ENCODE results near the gene KCNAB3. TPM values are rescaled to one million over a fixed set of nuclear protein-coding genes. Genes with fewer than 3 reads are reported as not detected.

The KCNAB3 gene
- total RNA-seq: not detected

DNA sequence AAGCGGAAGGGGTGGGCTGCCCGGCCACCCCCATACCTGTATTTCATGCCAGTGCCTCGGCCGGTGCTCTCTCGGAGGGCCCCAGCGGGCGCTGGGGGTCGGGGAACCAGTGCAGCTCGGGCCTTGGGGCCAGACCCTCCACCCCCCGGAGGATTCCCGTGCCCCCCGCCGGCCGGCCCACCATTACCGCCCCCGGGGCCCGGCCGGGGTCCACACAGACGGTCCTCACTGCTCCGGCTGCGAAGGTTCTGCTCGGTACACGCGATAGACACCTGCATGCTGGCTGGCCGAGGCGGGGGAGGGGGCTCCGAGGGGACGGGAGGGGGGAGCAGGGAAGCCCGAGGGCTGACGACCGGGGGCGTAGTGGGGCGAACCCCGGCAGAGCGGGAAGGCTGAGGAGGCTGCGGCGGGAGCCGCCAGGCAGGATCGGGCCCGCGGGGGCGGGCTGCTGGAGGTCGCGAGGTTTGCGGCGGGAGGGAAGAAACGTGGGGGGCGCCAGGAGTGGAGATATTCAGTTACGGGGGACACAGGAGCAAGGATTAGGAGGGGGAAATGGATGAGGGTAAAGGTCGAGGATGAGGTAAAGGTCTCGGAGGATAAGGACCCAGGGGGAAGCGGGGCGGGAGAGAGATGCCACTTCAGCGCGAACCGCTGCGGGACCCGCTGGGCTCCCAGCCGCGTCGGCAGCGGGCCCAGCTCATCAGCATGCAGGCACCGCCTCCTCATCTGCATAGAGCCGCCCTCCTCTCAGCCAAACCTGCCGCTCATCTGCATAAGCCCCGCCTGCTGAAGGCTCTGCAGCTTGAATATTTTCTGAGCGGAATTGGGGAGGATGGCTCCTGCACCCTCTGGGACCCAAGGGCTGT is at the start of gene KCNAB3:
KCNAB3 (minus strand) TSS at position 699 of the 866 bp plus-strand sequence; CDS start at position 278, 421 bp downstream.
- no peak within 1 kb of the TSS for H3K27ac ChIP-seq
- H3K4me3 ChIP-seq: no peak within 1 kb of the TSS
- no peaks in the 10 kb centered on the region for H3K36me3 ChIP-seq
- DNase-seq (ENCODE audit: low spot score): no peak
- peaks cover 14 to 28% of the 10 kb centered on the region in 2 donors for H3K4me1 ChIP-seq (ENCODE audit: control insufficient read depth in 1 of 2, low read depth in 2 of 2)
- ATAC-seq (ENCODE audit: insufficient number of reproducible peaks, low FRiP score, low read depth): no peak
- H3K27me3 ChIP-seq (replicated peaks; ENCODE audit: insufficient read depth): no peaks in the 10 kb centered on the region
- TF ChIP-seq, protein P1, sequence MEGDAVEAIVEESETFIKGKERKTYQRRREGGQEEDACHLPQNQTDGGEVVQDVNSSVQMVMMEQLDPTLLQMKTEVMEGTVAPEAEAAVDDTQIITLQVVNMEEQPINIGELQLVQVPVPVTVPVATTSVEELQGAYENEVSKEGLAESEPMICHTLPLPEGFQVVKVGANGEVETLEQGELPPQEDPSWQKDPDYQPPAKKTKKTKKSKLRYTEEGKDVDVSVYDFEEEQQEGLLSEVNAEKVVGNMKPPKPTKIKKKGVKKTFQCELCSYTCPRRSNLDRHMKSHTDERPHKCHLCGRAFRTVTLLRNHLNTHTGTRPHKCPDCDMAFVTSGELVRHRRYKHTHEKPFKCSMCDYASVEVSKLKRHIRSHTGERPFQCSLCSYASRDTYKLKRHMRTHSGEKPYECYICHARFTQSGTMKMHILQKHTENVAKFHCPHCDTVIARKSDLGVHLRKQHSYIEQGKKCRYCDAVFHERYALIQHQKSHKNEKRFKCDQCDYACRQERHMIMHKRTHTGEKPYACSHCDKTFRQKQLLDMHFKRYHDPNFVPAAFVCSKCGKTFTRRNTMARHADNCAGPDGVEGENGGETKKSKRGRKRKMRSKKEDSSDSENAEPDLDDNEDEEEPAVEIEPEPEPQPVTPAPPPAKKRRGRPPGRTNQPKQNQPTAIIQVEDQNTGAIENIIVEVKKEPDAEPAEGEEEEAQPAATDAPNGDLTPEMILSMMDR (IDR thresholded peaks at IDR 0.05): no peak
- H3K9me3 ChIP-seq: no peaks in the 10 kb centered on the region

DNA sequence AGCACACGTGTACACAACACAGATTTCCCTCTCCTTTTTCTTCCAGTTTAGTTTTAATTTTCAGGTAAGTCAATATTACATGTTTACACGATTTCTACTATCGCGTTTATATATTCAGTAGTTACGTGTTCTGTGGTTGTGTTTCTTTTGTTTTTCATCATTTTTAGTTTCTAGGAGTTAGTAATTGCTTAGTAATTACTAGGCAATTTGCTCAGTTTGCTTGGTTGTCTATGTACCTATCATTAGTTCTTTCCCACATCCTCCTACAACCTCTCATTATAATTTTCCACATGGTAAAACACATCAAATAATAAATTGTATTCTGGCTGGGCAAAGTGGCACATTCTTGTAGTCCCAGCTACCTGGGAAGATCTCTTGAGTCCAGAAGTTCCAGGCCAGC is 48.1 kb upstream of the KCNAB3 start:
- DNase-seq (ENCODE audit: low spot score) (no peak), ATAC-seq (ENCODE audit: insufficient number of reproducible peaks, low FRiP score, low read depth) (no peak)
- Histone ChIP-seq H3K4me1 (ENCODE audit: control insufficient read depth in 1 of 2, low read depth in 2 of 2) (no peaks in the 10 kb centered on the region), H3K4me3 (no peak overlapping the region), H3K9me3 (peaks cover 14% of the 10 kb centered on the region), H3K36me3 (no peaks in the 10 kb centered on the region), H3K27me3 (replicated peaks; ENCODE audit: insufficient read depth) (no peaks in the 10 kb centered on the region), H3K27ac (no peak overlapping the region)
- TF ChIP-seq, protein P1 (IDR thresholded peaks at IDR 0.05): no peak

DNA sequence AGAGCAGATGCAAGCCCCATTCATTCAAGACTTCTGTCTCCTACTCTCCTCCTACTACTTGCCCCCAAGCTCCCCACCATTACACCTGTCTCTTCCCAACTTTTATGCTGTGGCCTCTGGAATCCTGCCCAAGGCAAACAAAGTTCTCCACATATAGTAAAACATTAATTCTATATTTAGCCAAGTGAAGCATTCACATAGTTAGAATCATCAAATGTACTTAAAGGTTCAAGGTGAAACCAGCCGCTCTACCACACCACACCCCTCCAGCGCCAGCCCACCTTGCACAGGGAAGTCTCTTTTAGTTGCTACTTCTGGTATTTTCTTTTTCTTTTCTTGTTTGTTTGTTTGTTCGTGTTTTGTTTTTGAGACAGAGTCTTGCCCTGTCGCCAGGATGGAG is 47.4 kb upstream of the KCNAB3 start:
- no peak for DNase-seq (ENCODE audit: low spot score)
- TF ChIP-seq, protein P1 (IDR thresholded peaks at IDR 0.05): no peak
- ATAC-seq (ENCODE audit: insufficient number of reproducible peaks, low FRiP score, low read depth): no peak
- Histone ChIP-seq H3K27me3 (replicated peaks; ENCODE audit: insufficient read depth) (no peaks in the 10 kb centered on the region), H3K9me3 (peaks cover 14% of the 10 kb centered on the region), H3K27ac (no peak overlapping the region), H3K4me3 (no peak overlapping the region), H3K36me3 (no peaks in the 10 kb centered on the region), H3K4me1 (ENCODE audit: control insufficient read depth in 1 of 2, low read depth in 2 of 2) (no peaks in the 10 kb centered on the region)

DNA sequence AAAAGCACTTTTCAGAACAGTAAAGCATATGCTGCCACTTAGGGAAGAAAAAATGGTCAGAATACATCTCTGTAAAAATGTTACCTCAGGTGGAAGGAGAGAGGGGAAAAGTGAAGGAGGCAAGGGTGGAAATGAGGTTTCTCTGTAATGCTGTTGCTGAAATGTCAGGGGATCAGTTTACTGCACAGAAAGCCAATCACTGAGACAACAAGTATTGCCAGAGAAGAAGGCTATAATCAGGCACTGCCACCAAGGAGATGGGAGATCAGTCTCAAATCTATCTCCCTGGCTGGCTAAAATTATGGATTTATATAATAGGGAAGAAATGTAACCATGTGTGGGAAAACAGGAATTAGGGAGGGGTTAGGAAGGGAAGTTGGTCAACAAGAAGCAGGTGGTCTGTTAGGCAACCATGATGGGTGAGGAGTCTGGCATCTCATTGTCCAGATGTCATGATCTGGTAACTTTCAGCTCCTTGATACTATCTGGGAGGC is 45.0 kb upstream of the KCNAB3 start:
- ATAC-seq (ENCODE audit: insufficient number of reproducible peaks, low FRiP score, low read depth): no peak
- Histone ChIP-seq H3K4me1 (ENCODE audit: control insufficient read depth in 1 of 2, low read depth in 2 of 2) (no peaks in the 10 kb centered on the region), H3K36me3 (no peaks in the 10 kb centered on the region), H3K9me3 (peaks cover 14% of the 10 kb centered on the region), H3K27me3 (replicated peaks; ENCODE audit: insufficient read depth) (no peaks in the 10 kb centered on the region), H3K4me3 (no peak overlapping the region), H3K27ac (no peak overlapping the region)
- TF ChIP-seq, protein P1 (IDR thresholded peaks at IDR 0.05): no peak
- DNase-seq (ENCODE audit: low spot score): no peak

DNA sequence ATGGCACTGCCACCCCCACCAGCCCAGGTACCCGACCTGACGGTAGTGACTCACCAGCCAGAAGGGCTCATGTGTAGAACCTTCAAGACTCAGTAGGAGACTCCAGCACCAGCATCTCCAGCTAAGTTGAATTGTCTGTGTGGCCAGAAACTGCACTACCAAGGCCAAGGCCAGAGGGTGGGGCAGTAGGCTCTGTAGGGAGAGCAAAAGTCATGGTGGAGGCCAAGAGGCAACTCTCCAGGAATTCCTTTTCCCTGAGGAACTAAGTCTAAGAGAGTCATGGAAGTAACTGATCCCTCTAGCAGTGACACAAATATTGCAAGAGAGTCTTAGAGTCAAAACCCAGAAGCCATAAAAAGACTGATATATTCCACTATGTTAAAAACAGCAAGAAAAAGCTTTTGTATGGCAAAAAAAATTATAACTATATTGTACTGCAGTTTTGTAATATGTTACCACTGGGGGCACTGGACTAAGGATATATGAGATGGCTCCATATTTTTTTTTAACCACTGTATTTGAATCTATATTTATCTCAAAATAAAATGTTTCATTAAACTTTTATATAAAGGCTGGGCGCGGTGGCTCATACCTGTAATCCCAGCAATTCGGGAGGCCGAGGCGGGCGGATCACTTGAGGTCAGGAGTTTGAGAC is 42.6 kb upstream of the KCNAB3 start:
- Histone ChIP-seq H3K36me3 (no peaks in the 10 kb centered on the region), H3K9me3 (peaks cover 14% of the 10 kb centered on the region), H3K4me1 (ENCODE audit: control insufficient read depth in 1 of 2, low read depth in 2 of 2) (no peaks in the 10 kb centered on the region), H3K27me3 (replicated peaks; ENCODE audit: insufficient read depth) (no peaks in the 10 kb centered on the region), H3K4me3 (no peak overlapping the region), H3K27ac (no peak overlapping the region)
- TF ChIP-seq, protein P1 (IDR thresholded peaks at IDR 0.05): no peak
- ATAC-seq (ENCODE audit: insufficient number of reproducible peaks, low FRiP score, low read depth) (no peak), DNase-seq (ENCODE audit: low spot score) (no peak)

Measured in thoracic aorta (tissue), 2 donors.